NCI-H2171 (cell line): Measurements from ENCODE around the gene TBC1D22B.
A peak's percentile ranks its signal among the peaks of the same experiment; 100 is the strongest.

ENCODE experiments used
- DNase-seq: peaks from one replicate; lab custom pipeline; 2025; lab: John Stamatoyannopoulos, UW

Gene TBC1D22B

DNA sequence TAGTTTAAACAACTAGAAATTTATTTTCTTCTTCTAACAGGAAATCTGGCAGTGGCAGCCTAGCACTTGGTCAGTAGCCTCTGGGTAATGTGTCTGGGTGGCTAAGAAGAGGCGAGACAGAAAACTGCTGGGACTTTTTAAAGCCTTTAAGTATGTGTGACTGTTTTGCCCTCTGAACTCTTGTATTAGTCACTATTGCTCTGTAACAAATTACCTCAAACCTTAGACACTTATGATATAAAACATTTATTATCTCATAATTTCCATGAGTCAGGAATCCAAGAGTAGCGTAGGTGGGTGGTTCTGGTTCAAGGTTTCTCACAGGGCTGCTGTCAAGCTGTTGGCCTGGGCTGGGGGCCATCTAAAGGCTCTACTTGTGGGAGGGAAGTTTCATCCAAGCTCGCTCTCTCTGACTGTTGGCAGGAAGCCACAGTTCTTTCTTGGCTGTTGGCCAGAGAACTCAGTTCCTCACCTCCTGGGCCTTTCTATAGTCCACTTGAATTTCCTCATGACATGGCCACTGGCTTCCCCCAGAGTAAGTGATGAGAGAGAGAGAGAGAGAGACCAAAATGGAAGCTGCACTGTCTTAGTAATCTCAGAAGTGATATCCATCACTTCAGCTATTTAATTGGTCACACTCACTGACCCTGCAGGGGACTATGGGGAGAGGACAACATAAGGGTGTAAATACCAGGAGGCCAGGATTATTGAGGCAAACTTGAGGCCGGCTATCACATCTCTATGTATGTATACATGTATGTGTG lies 17.4 kb upstream of the TBC1D22B start:
- DNase-seq: peak; percentile 30

DNA sequence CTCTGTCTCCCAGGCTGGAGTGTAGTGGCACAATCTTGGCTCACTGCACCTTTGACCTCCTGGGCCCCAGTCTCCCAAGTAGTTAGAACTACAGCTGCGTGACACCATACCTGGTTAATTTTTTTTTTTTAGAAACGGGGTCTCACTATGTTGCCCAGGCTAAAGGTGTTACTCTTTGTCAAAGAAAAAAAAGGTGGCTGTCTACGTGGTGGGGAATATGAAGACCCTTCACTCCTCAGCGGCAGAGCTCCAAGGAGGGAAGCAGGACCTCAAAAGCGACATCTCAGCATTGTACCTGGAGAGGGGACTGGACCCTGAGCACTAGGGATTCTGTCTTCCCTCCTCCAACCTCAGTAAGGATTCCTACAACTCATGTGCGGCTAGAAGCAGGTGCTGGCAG lies 16.4 kb upstream of the TBC1D22B start:
- no peak for DNase-seq

DNA sequence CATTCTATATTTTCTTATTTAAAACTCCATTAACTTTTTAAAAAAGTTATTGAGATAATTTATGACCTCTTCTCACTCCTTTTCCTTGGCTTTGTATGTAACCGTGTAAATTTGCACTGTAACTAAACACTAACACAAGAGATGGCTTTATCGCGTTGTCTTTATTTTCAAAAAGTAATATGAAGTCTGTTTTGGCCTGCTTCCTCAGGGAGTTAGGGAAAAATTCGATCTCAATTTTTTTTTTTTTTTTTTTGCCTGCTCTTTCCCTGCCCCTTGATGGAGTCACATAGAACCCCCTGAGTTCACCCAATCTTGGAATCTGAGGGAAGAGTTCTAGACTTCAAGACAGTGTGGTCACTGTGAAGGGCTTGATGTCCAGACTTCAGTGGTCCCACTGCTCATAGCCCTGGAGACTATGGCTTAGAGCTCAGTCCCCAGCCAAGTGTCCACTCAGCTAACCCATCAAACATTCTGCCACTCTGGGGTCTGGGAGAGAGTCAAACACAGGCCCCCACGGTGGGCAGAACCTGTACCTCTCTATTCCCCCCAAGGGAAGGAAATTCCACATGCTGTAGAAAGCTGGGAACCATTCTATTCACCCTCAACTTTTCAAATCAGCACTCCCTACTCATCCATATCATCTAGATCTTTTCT lies 15.7 kb upstream of the TBC1D22B start:
- no peak for DNase-seq

DNA sequence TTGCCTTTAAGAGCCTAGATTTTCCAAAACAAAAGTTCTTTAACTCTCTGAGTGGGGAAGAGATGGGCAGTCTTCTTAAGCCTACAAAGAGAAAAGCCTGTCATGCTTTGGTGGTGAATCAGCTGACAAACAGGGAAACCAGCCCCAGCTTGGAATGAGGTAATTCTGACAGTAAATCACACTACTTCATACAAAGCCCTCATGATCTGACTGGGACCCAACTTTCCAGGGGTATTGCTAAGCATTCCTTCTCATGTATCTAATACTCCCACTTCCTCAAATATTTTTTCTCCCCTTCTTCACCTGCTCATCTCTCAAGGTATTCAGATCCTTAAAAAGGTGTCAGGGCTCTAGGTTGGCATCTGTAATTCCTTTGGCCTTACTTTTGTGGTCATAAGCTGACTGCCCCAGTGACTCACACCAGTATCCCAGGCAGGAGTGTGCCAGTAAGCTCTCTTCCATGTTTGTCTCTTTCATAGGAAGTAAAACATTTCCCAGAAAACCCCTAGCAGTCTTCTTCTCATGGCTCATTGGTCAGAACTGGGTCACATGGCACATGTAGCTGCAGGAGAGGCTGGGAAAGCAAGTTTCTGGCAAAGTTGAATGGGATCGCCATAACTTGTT lies 15.0 kb upstream of the TBC1D22B start:
- DNase-seq: no peak

DNA sequence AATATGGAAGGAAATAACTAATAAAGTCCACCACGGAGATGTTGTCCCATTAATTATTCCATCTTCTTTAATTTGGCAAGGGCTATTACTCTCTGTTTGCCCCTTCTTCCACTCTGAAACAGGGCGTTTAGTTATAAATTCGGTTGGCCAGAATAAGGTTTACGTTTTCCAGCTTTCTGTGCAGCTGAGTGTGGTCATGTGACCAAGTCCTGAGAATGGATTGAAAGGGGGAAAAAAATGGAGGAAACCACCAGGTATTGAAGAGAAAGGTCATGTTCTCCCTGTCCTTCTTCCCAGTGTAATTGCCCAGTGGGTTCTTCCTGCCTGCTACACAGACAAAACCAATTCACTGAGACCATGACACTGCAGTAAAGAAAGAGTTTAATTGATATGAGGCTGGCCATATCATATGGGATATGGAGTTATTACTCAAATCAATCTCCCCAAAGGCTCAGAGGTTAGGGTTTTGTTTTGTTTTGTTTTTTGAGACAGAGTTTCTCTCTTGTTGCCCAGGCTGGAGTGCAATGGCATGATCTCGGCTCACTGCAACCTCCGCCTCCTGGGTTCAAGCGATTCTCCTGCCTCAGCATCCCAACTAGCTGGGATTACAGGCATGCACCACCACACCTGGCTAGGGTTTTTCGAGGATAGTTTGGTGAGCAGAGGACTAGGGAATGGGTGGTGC lies 14.3 kb upstream of the TBC1D22B start:
- DNase-seq: no peak

DNA sequence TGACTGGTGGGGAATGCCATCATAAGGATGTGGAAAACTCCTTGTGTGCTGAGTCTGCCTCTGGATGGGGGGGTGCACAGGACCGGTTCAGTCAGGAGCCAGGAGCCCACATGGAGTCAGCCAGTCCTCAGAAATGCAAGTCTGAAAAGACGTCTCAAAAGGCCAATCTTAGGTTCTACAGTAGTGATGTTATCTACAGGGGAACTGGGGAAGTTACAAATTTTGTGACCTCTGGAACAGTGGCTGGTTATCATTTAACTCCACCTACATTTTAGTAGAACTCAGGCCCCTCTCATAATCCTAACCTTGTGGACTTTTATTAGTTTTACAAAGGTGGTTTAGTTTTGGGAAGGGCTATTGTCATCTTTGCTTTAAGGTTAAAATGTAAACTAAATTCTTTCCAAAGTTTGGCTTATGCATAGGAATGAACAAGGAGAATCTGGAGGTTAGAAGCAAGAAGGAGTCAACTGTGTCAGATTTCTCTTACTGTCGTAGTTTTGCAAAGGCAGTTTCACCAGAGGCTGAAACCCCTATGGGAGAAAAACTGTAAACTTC lies 13.7 kb upstream of the TBC1D22B start:
- DNase-seq: no peak

DNA sequence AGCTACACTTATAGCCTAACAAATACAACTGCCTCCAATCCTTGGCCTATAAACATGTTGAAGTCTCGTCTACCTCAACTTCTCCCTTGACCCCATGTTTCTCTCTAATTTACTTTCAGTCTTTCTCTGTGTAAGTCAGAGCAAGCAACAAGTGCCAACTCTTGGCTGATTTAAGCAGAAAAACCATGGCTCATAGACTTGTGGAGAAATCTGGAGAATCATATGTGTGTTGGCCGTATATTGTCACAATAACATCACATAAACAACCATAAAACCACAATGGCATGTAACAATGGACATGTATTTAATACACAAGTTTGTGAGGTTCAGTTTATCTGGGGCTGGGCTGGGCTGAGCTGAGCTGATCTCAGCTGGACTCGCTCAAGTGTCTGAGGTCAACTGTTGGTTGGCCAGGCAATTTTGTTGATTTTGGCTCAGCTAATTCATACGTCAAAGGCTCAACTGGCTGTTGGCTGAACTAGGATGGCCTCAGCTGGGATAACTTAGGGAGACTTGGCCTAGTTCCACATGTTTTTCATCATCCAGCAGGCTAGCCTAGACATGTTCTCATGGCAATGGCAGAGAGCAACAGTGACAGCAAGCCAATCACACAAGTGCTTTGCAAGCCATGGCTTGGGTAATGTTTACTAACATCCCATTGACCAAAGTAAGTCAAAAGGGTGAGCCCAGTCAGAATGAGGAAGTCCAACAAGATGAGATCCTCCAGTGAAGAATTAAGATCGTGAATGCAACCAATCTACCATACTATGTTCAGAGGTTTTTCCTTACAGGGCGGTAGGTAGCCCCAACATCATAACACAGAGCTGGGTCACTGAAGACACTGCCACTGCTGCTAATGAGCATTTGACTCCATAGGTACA lies 12.9 kb upstream of the TBC1D22B start:
- DNase-seq: peak; percentile 32

DNA sequence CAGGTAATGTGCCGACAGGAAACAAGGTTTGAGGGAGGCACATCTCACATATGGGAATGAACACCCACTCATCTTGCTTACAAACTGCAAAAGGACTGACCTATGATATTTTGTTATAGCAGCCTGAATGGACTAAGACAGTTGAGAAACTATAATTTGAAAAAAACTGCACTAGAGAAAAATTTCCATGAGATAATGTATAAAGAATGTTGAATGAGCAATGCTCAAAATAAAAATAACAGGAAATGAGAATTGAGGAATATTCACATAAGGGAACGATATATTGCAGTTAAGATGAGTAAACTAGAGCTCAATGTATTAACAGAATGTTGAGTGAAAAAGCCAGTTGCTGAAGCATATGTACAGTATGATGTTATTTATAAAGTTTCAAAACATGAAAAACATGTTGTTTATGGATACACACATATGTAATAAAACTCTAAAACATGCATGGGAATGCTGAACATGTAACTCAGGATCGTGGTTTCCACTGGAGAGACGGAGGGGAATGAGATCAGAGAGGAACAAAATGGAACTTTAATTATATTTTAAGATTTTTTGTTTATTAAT lies 6.3 kb upstream of the TBC1D22B start:
- no peak for DNase-seq

DNA sequence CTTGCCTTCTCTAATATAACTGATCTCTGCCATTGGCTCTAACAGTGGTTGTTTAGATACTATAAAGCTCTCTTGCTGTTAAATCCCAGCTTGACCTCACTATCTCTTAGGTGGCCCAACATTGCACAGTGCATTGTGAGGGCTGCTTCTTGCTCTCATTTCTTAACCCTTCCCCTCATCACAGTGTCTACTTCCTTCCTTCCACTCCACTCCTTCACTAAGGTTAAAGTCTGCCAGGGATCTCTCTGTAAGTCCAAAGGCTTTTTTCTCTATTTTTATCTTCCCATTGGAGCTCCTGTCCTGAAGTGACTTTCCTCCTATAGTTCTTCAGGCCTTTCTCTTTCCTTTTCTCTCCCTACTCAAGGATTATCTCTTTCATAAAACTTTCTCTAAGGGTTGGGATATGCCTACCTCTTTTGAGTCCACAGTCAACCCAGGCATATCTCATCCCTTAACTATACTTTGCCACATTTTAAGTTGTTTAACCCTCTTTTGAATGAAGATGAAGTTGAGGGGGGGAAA lies 4.0 kb upstream of the TBC1D22B start:
- DNase-seq: no peak

DNA sequence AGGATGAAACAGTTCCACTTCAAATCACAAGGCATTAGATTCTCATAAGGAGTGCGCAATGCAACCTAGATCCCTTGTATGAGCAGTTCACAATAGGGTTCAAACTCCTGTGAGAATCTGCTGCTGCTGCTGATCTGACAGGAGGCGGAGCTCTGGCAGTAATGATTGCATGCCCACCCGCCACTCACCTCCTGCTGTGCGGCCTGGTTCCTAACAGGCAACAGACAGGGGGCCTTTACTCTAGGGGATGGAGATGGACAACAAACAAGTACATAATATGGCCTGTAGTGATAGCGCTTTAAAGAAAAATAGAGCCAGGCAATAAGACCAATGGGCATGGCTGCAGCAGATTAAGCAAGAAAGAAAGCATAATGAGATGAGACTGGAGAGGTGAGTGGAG lies 2.7 kb upstream of the TBC1D22B start:
- no peak for DNase-seq

DNA sequence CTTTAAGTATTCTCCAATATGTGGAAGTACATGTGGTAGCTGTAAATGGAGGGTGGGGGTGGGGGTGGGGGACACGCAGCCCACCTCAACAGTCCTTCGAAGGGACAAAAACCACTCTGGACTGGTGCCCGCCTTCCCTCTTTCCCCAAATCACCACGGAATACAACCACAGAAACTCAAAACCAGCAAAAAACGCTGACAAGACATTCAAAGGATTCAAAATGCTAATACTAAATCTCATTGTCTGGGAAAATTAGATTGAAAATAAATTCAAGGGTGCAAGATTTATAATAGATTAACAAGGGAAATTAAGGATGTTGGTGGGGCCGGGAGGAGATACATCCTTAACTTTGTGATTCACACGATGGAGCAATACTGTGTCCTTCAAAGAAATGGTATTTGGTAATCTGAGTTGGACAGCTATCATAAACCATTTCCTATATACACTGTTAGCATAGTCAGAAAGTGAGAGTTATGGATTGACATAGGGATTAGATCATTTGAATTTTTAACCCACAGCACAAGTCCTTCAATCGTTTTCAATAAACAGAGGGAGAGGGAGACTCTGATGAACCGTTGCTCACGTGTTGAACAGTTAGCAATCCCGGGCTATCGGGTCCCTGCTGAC lies 766 bp upstream of the TBC1D22B start:
- no peak for DNase-seq

DNA sequence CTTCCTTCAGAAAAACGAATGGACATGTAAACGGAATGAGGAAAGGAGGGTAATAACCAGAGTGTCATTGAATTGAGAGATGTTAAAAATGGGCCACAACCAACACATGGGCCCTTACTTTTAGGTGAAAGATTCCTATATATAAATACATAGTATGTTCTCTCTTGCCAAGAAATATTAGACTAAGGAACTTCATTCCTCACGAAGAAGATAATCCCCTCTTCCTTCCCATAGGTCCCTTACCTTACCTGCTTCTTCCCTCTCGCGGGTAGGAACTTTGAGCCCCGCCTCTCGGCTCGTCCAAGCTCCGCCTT lies 295 bp upstream of the TBC1D22B start:
- no peak for DNase-seq

DNA sequence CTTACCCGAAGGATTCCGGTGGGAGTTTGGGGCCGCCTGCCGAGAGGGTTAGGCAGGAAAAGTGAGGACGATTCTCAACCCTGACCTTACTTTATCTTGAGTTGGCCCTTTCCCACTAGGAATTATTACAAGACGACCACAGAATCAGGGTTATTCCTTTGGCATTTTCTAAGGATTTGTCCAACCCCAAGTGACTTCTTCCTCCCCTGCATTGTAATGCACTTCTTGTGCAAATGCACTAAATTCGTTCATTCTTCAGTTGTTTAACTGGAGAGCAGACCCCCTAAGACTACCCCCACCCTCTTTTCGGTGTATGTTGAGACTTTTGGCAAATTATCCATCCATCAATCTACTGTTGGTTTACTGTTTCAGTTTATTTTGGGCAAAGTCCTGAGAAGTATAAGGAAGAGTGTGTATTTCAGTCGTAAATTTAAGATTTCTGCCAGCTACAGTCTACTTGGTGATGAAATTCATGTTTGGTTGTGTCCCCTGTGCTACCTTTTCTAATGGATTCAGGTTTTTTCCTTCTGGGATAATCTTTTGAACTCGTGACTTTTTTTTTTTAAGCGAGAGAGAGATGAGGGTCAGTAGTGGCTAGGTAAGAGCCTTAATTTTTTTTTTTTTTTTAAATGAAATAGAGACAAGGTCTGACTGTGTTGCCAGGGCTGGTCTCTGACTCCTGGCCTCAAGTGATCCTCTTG lies 983 bp downstream of the TBC1D22B start:
- DNase-seq: no peak

DNA sequence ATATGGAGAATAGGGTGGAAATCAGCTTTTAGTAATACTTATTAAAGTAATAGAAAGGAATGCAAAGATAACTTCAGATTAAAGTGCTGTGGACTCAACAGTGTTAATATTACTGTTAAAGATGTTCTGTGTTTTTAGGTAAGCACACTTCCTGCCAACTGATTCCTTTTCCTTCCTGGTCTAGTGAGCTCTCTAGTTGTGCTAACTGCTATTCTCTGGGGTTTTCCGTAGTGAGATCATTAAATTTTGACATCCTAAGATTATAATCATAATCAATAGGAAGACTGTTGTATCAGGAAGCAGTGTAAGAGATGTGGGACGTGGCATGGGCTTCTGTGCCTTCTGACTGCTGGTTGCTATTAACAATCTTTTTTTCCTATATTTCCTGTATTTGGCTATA lies 1.6 kb downstream of the TBC1D22B start:
- DNase-seq: no peak

DNA sequence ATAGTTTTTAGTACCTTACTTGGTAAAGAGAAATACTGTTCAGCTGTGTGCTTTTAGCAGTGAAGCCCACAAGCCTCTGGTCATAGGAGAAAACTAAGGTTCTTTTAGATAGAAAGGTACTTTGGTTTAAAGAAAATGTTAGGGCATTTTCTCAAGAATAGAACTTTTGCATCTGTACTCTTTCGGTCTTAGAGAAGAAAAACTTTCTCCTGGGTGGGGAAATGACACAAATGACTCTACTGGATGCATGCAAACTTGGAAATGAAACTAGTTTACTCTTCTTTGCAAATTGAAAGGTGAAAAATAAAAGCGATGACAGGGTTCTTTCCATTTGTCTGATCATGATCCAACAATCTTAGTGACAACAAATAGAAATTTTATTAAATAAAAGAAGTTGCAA lies 2.5 kb downstream of the TBC1D22B start:
- DNase-seq: no peak

DNA sequence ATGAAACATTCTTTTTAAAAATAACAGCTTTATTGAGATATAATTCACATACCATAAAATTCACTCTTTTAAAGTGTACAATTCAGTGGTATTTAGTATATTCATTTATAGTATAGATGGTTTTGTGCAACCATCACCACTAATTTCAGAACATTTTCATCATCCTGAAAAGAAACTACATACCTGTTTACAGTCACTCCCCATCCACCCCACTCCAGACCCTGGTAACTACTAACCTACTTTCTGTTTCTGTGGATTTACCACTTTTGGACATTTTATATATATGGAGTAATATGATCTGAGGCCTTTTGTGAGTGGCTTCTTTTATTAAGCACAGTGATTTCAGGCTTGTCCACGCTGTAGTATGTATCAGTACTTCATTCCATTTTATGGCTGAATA lies 2.9 kb downstream of the TBC1D22B start:
- DNase-seq: no peak

DNA sequence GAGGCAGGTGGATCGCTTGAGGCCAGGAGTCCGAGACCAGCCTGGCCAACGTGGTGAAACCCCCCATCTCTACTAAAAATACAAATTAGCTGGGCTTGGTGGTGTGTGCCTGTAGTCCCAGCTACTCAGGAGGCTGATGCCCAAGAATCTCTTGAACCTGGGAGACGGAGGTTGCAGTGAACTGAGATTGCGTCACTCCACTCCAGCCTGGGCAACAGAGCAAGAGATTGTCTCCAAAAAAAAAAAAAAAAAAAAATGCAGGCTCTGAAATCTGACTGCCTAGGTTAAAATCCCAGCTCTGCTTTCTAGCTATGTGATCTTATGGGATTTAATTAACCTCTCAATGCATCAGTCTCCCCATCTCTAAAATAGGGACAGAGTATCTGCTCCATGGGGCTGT lies 3.6 kb downstream of the TBC1D22B start:
- no peak for DNase-seq

DNA sequence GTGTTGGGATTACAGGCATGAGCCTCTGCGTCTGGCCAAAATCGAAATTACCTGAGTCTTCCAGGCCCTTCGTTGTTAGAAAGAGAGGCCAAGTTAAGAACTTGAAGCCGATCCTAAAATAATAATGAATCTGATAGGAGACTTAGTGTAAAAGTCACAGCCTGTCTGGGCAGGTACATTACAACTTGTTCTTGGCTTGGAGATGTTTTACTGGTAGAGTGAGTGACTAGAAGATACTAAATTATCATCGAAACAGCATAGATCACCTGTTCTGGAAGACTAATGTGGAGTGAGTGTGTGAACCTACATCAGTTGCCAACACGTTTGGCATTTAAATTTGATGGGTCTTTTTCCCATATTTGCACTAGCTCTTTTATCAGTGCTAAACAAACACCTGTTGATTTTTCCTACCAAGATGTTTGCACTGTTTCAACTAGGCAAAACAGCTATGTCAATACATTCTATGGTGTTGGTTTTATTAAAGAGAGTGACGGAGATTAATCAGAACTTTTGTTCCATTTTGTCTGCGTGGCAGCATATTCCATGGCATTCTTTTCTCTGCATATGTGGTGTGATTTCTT lies 5.0 kb downstream of the TBC1D22B start:
- DNase-seq: no peak

DNA sequence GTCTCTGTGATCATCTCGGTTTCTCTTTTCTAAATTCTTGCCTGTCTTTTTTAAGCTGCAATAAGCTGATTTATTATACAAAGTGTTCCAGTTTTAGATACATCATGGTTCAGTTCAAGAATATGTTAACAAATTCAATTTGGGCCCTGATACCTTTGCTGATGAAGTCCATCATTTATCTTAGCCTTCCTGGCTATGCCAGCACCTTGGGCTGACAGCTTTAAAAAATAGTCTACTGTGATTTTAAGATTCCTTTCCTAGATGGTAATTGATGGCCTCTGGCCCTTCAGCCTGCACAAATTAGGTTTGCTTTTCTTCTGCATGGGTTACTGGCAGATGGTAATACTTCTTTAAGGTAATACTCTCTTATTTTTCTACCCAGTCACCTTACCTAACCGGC lies 7.4 kb downstream of the TBC1D22B start:
- no peak for DNase-seq

DNA sequence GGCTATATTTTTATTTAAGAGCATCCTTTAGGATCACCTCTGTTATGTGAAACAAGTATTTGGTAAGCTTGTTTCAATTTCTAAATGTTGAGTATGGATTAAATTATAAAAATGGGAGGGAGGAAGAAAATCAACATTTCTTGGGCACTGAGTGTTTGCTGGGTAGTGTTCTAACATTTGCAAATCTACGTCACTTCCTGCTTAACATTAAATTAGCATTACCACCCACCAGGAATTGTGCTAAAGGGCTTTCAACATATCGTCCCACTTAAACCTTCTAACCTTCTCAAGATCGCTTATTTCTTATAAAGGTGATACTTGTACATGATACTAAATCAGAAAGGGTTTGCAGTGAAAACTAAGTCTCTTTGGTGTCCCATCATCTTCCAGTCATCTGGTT lies 8.3 kb downstream of the TBC1D22B start:
- DNase-seq: no peak
